DMS53 treated with DMSO at 0.1 percent for 48 hours (cell line): ENCODE data around the gene DPEP2.
"Not testable (repeated sequence)": the region's sequence is repeated elsewhere in the genome, so short reads cannot be mapped to it uniquely, and the experiment has no call there.

Experiments
- DNase-seq: peaks from one replicate; lab custom pipeline; 2025; ENCODE audit not compliant: unreplicated experiment; lab: John Stamatoyannopoulos, UW

DPEP2 gene

GRCh38 chr16:68005786-68006286, 6.6 kb upstream of the DPEP2 start:
- DNase-seq: no peak

GRCh38 chr16:68005211-68005610, 5.9 kb upstream of the DPEP2 start:
- DNase-seq: no peak

- DNase-seq: no peak
These were observed 3.7 kb upstream of the DPEP2 start for GRCh38 chr16:68003031-68003430.

- no peak for DNase-seq
These were observed 1.2 kb upstream of the DPEP2 start for GRCh38 chr16:68000450-68000849.

- DNase-seq: no peak
These were observed 701 bp upstream of the DPEP2 start for GRCh38 chr16:67999985-68000384.

- DNase-seq: not testable (repeated sequence)
These were observed 979 bp downstream of the DPEP2 start for GRCh38 chr16:67998231-67998778.

- DNase-seq: no peak
These were observed 2.6 kb downstream of the DPEP2 start for GRCh38 chr16:67996666-67997065.

GRCh38 chr16:67995423-67995822, 3.9 kb downstream of the DPEP2 start:
- no peak for DNase-seq

- DNase-seq: not testable (repeated sequence)
These were observed 5.3 kb downstream of the DPEP2 start for GRCh38 chr16:67994040-67994408.

- DNase-seq: peak; percentile 44
These were observed 5.9 kb downstream of the DPEP2 start for GRCh38 chr16:67993207-67994039.

- DNase-seq: no peak
These were observed 6.5 kb downstream of the DPEP2 start for GRCh38 chr16:67992661-67993206.

- no peak for DNase-seq
These were observed 9.3 kb downstream of the DPEP2 start for GRCh38 chr16:67990018-67990386.

GRCh38 chr16:67989322-67990017, 9.8 kb downstream of the DPEP2 start:
- DNase-seq: no peak

GRCh38 chr16:67988675-67989074, 10.6 kb downstream of the DPEP2 start:
- no peak for DNase-seq

- DNase-seq: no peak
These were observed 11.7 kb downstream of the DPEP2 start for GRCh38 chr16:67987460-67988160.

- DNase-seq: no peak
These were observed 12.3 kb downstream of the DPEP2 start for GRCh38 chr16:67986949-67987348.

GRCh38 chr16:67982011-67982696, 17.1 kb downstream of the DPEP2 start:
- no peak for DNase-seq

- no peak for DNase-seq
These were observed 19.2 kb downstream of the DPEP2 start, which contains the start of gene DPEP3 for GRCh38 chr16:67979955-67980678. DPEP3 (minus strand) TSS chr16:67980499; CDS start chr16:67980380, 119 bp downstream.

GRCh38 chr16:67977469-67978227, 21.6 kb downstream of the DPEP2 start:
- no peak for DNase-seq
